ENCODE results near the gene GMNN.

DNA sequence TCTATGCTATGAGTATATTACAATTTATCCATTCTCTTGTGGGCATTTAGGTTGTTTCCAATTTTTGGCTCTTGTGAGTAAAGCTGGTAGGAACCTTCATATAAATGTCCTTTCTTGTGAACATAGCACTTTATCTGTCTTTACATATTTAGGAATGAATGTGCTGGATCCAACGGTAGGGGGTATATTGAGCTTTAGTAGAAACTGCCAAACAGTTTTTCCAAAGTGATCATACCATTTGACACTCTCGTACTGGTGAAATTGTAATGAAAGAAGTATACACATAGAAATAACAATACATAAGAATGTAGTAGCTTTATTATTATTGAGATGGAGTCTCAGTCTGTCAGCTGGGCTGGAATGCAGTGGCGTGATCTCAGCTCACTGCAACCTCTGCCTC, 54.9 kb downstream of the GMNN start:
- TF ChIP-seq, protein P1, sequence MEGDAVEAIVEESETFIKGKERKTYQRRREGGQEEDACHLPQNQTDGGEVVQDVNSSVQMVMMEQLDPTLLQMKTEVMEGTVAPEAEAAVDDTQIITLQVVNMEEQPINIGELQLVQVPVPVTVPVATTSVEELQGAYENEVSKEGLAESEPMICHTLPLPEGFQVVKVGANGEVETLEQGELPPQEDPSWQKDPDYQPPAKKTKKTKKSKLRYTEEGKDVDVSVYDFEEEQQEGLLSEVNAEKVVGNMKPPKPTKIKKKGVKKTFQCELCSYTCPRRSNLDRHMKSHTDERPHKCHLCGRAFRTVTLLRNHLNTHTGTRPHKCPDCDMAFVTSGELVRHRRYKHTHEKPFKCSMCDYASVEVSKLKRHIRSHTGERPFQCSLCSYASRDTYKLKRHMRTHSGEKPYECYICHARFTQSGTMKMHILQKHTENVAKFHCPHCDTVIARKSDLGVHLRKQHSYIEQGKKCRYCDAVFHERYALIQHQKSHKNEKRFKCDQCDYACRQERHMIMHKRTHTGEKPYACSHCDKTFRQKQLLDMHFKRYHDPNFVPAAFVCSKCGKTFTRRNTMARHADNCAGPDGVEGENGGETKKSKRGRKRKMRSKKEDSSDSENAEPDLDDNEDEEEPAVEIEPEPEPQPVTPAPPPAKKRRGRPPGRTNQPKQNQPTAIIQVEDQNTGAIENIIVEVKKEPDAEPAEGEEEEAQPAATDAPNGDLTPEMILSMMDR (conservative IDR thresholded peaks at IDR 0.05; ENCODE audit: low read depth in 2 of 2) = no peak
- TF ChIP-seq EZH2phosphoT487 (IDR thresholded peaks at IDR 0.05; ENCODE audit: unreplicated experiment) = no peak
- TF ChIP-seq, protein P2, sequence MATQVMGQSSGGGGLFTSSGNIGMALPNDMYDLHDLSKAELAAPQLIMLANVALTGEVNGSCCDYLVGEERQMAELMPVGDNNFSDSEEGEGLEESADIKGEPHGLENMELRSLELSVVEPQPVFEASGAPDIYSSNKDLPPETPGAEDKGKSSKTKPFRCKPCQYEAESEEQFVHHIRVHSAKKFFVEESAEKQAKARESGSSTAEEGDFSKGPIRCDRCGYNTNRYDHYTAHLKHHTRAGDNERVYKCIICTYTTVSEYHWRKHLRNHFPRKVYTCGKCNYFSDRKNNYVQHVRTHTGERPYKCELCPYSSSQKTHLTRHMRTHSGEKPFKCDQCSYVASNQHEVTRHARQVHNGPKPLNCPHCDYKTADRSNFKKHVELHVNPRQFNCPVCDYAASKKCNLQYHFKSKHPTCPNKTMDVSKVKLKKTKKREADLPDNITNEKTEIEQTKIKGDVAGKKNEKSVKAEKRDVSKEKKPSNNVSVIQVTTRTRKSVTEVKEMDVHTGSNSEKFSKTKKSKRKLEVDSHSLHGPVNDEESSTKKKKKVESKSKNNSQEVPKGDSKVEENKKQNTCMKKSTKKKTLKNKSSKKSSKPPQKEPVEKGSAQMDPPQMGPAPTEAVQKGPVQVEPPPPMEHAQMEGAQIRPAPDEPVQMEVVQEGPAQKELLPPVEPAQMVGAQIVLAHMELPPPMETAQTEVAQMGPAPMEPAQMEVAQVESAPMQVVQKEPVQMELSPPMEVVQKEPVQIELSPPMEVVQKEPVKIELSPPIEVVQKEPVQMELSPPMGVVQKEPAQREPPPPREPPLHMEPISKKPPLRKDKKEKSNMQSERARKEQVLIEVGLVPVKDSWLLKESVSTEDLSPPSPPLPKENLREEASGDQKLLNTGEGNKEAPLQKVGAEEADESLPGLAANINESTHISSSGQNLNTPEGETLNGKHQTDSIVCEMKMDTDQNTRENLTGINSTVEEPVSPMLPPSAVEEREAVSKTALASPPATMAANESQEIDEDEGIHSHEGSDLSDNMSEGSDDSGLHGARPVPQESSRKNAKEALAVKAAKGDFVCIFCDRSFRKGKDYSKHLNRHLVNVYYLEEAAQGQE (IDR thresholded peaks at IDR 0.05; ENCODE audit: unreplicated experiment) = no peak
- TF ChIP-seq POLR2AphosphoS5 (IDR thresholded peaks at IDR 0.05; ENCODE audit: low read depth) = no peak
- TF ChIP-seq EZH2 (IDR thresholded peaks at IDR 0.05; ENCODE audit: low read depth, unreplicated experiment) = no peak
- TF ChIP-seq, protein P3, sequence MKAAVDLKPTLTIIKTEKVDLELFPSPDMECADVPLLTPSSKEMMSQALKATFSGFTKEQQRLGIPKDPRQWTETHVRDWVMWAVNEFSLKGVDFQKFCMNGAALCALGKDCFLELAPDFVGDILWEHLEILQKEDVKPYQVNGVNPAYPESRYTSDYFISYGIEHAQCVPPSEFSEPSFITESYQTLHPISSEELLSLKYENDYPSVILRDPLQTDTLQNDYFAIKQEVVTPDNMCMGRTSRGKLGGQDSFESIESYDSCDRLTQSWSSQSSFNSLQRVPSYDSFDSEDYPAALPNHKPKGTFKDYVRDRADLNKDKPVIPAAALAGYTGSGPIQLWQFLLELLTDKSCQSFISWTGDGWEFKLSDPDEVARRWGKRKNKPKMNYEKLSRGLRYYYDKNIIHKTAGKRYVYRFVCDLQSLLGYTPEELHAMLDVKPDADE (IDR thresholded peaks at IDR 0.05) = no peak
- TF ChIP-seq ZNF114 (CRISPR knock-in tag; IDR thresholded peaks at IDR 0.05) = no peak
- no peak for TF ChIP-seq CREB1 (CRISPR knock-in tag; IDR thresholded peaks at IDR 0.05; ENCODE audit: low read depth)
- no peak for TF ChIP-seq STAT1 (IDR thresholded peaks at IDR 0.05; ENCODE audit: unreplicated experiment)
- TF ChIP-seq NANOG (IDR thresholded peaks at IDR 0.05; ENCODE audit: borderline replicate concordance) = no peak
- TF ChIP-seq ZNF331 (CRISPR knock-in tag; IDR thresholded peaks at IDR 0.05; ENCODE audit: low read depth) = no peak
- no peak for TF ChIP-seq JUNB (IDR thresholded peaks at IDR 0.05; ENCODE audit: unreplicated experiment)
